CMK (cell line): ENCODE results near the gene SLC45A2.
"Not testable (repeated sequence)": the region's sequence is repeated elsewhere in the genome, so short reads cannot be mapped to it uniquely, and the experiment has no call there.

Source experiments
- DNase-seq: peaks from one replicate; pipeline ENCODE4 v3.0.0-alpha.2; 2010; ENCODE audit warnings: low read depth

SLC45A2 gene

GRCh38 chr5:33984671-33985124 is at the start of gene SLC45A2:
TSS of gene SLC45A2 (minus strand) at chr5:33984693. CDS start at chr5:33984583, 110 bp downstream.
- no peak for DNase-seq

- no peak for DNase-seq
These were observed 47.5 kb upstream of the SLC45A2 start for GRCh38 chr5:34031966-34032365.

- DNase-seq: no peak
These were observed 46.6 kb upstream of the SLC45A2 start for GRCh38 chr5:34031117-34031516.

GRCh38 chr5:34030585-34030984 is 46.1 kb upstream of the SLC45A2 start:
- not testable (repeated sequence) for DNase-seq

- DNase-seq: no peak
These were observed 45.6 kb upstream of the SLC45A2 start for GRCh38 chr5:34030048-34030447.

GRCh38 chr5:34028349-34028748 is 43.9 kb upstream of the SLC45A2 start:
- no peak for DNase-seq

GRCh38 chr5:34026089-34026761 is 41.7 kb upstream of the SLC45A2 start:
- DNase-seq: no peak

GRCh38 chr5:34022121-34022705 is 37.7 kb upstream of the SLC45A2 start:
- DNase-seq: no peak

- DNase-seq: no peak
These were observed 36.8 kb upstream of the SLC45A2 start for GRCh38 chr5:34021334-34021733.

- no peak for DNase-seq
These were observed 36.2 kb upstream of the SLC45A2 start for GRCh38 chr5:34020726-34021125.

- no peak for DNase-seq
These were observed 32.8 kb upstream of the SLC45A2 start for GRCh38 chr5:34017254-34017653.

GRCh38 chr5:34016750-34017149 is 32.3 kb upstream of the SLC45A2 start:
- DNase-seq: no peak

- DNase-seq: no peak
These were observed 31.7 kb upstream of the SLC45A2 start for GRCh38 chr5:34016222-34016621.

GRCh38 chr5:34015120-34015822 is 30.8 kb upstream of the SLC45A2 start:
- no peak for DNase-seq

GRCh38 chr5:34014626-34015025 is 30.1 kb upstream of the SLC45A2 start:
- no peak for DNase-seq

GRCh38 chr5:34013547-34013946 is 29.1 kb upstream of the SLC45A2 start:
- no peak for DNase-seq

GRCh38 chr5:34012791-34013190 is 28.3 kb upstream of the SLC45A2 start:
- no peak for DNase-seq

- DNase-seq: no peak
These were observed 27.0 kb upstream of the SLC45A2 start for GRCh38 chr5:34011536-34011935.

- DNase-seq: not testable (repeated sequence)
These were observed 25.7 kb upstream of the SLC45A2 start for GRCh38 chr5:34010146-34010545.

- DNase-seq: no peak
These were observed 25.1 kb upstream of the SLC45A2 start for GRCh38 chr5:34009610-34010009.

- no peak for DNase-seq
These were observed 24.3 kb upstream of the SLC45A2 start for GRCh38 chr5:34008802-34009201.

GRCh38 chr5:34007621-34008600 is 23.4 kb upstream of the SLC45A2 start, which contains the start of gene AMACR:
TSS of gene AMACR (minus strand) at chr5:34008050. CDS start at chr5:34008019, 31 bp downstream.
- DNase-seq: peak; percentile 82
